AG20443 (cell line): ENCODE data around the gene MSI2.
A peak's percentile ranks its signal among the peaks of the same experiment; 100 is the strongest.

Source experiments
- DNase-seq: peaks from one replicate; pipeline ENCODE4 v3.0.0; 2012; ENCODE audit warnings: low spot score, mixed read lengths

The MSI2 gene

GRCh38 chr17:57343717-57344116, 87.4 kb downstream of the MSI2 start:
- no peak for DNase-seq

GRCh38 chr17:57344261-57344660, 87.9 kb downstream of the MSI2 start:
- DNase-seq = no peak

GRCh38 chr17:57349541-57350247, 93.4 kb downstream of the MSI2 start:
- no peak for DNase-seq

GRCh38 chr17:57350266-57350665, 93.9 kb downstream of the MSI2 start:
- DNase-seq = peak; percentile 21

GRCh38 chr17:57352665-57353175, 96.4 kb downstream of the MSI2 start:
- DNase-seq = peak; percentile 34

- no peak for DNase-seq
Measured at GRCh38 chr17:57354673-57355072, 98.3 kb downstream of the MSI2 start.

GRCh38 chr17:57355090-57355859, 99.0 kb downstream of the MSI2 start:
- DNase-seq = no peak

GRCh38 chr17:57356153-57356718, 99.9 kb downstream of the MSI2 start:
- no peak for DNase-seq

- no peak for DNase-seq
Measured at GRCh38 chr17:57356719-57357391, 100.5 kb downstream of the MSI2 start.

- DNase-seq = no peak
Measured at GRCh38 chr17:57357392-57357784, 101.1 kb downstream of the MSI2 start.

- DNase-seq = no peak
Measured at GRCh38 chr17:57357830-57358430, 101.6 kb downstream of the MSI2 start.

GRCh38 chr17:57360266-57360665, 103.9 kb downstream of the MSI2 start:
- no peak for DNase-seq

- no peak for DNase-seq
Measured at GRCh38 chr17:57362797-57363556, 106.7 kb downstream of the MSI2 start.

GRCh38 chr17:57363580-57363979, 107.3 kb downstream of the MSI2 start:
- no peak for DNase-seq

GRCh38 chr17:57363998-57364643, 107.8 kb downstream of the MSI2 start:
- no peak for DNase-seq

- no peak for DNase-seq
Measured at GRCh38 chr17:57365420-57365819, 109.1 kb downstream of the MSI2 start.

- DNase-seq = no peak
Measured at GRCh38 chr17:57366177-57366557, 109.8 kb downstream of the MSI2 start.

- no peak for DNase-seq
Measured at GRCh38 chr17:57366558-57367351, 110.4 kb downstream of the MSI2 start.

GRCh38 chr17:57368637-57369336, 112.5 kb downstream of the MSI2 start:
- DNase-seq = no peak
